Measurements from ENCODE around the gene SUPT4H1. TPM values are rescaled to one million over a fixed set of nuclear protein-coding genes. Genes with fewer than 3 reads are reported as not detected.

Gene SUPT4H1
- total RNA-seq, result 53.7 and 55.6 TPM in 2 replicates

GRCh38 chr17:58351831-58352595, at the start of gene SUPT4H1:
TSS of gene SUPT4H1 (minus strand) at chr17:58352201. CDS start at chr17:58352135, 66 bp downstream.

DNA sequence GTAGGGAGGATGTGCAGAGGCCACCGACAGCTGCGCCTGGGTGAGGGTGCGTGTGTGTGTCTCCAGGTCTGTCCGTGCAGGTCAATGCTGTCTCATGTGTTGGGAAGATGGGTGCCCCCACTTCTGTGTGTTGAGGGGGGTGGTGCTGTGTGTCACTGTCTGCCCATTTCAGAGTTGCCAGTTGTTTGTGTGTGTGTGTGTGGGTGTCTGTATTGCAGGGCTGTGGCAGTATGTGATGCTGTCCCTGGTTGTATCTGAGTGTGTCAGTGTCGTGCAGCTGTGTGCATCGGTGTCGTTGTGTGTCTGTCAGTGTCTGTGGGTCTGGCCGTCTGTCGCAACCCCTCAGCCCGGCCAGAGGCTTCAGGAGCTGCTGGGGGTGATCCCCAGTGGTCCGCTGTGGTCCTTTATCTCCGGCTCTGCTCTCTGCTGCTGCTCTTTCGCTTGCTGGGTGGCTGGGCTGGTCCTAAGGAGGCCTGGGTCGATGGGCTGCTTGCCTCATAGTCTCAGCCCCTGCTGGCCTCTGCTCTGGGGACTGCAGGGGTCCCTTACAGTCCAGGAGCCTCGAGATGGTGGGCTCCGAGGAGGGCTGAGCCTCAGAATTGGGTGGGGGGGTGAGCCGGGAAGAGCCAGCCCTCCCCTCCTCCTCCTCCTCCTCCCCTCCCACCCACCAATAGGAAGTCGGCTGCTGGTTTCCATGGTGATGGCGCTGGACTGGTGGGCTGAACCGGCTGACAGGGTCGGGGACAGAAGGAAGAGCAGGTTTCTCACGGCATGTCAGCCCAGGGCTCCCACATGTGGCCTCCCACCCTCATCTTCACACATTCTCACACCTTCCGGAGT, 23.6 kb downstream of the SUPT4H1 start, which contains the start of gene TSPOAP1:
TSS of gene TSPOAP1 (minus strand) at position 601 of the 840 bp plus-strand sequence. CDS start 875 bp downstream, outside the sequence.

Other genes with a start within 250 kb of the SUPT4H1 start
- not detected in 2 replicates for gene OR4D1, start 203.8 kb downstream of the SUPT4H1 start, total RNA-seq
- not detected in 2 replicates for gene OR4D2, start 185.2 kb downstream of the SUPT4H1 start, total RNA-seq
- gene EPX, start 159.5 kb downstream of the SUPT4H1 start, total RNA-seq, result not detected in 2 replicates
- 17.4 and 40.1 TPM in 2 replicates for gene MKS1, start 132.9 kb downstream of the SUPT4H1 start, total RNA-seq
- gene LPO, start 113.6 kb downstream of the SUPT4H1 start, total RNA-seq, result not detected in 2 replicates
- not detected in 2 replicates for gene MPO, start 71.3 kb downstream of the SUPT4H1 start, total RNA-seq
- 0.18 and 0.58 TPM in 2 replicates for gene TSPOAP1, start 23.4 kb downstream of the SUPT4H1 start, total RNA-seq
- not detected in 2 replicates for gene RNF43, start 65.3 kb upstream of the SUPT4H1 start, total RNA-seq
- gene HSF5, start 136.2 kb upstream of the SUPT4H1 start, total RNA-seq, result not detected in 2 replicates
- gene MTMR4, start 162.4 kb upstream of the SUPT4H1 start, total RNA-seq, result 23.7 and 41.5 TPM in 2 replicates

All from myometrial cell (primary cell).